Measurements from ENCODE around the gene EXOC2. TPM values are rescaled to one million over a fixed set of nuclear protein-coding genes. Genes with fewer than 3 reads are reported as not detected.
A peak's percentile ranks its signal among the peaks of the same experiment; 100 is the strongest.

The EXOC2 gene
- total RNA-seq, 2 experiments from 2014 or later, result 31.9 to 38.9 TPM

DNA sequence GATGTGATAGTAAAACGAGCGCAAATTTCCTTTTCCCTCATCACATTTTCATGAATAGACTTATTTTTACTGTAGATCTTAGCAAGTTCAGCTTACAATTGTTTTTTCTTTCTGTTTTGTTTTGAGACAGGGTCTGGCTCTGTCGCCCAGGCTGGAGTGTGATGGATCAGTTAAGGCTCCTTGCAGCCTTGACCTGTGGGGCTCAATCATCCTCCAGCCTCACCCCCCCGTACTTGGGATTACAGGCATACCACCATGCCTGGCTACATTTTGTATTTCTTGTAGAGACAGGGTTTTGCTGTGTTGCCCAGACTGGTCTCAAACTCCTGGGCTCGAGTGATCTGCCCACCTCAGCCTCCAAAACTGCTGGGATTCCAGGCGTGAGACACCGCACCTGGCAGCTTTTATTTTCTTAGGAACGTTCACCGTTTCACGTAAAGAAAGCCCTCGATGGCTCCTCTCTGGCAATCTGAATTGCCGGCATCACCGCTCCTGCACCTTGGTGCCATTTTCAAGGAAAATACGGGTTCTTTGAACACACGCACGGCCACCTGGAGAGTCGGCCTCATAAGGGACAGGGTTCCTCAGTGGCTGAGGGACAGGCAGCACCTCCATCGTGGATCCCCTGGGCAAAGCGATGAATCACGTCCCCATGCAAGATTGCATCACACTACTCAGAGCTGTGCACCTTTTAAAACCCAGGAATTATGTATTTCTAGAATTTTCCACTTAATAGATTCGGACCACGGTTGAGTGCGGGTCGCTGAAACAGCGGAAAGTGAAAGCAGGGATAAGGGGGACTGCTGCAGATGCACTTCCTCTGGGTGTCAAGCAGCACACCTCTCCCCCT, 222.7 kb downstream of the EXOC2 start:
- peak overlapping the region; percentile 35 for H3K27ac Mint-ChIP-seq
- H3K4me1 Mint-ChIP-seq, result peaks cover 63% of the 10 kb centered on the region
- no peaks in the 10 kb centered on the region for H3K36me3 Mint-ChIP-seq (ENCODE audit: low read depth)
- DNase-seq (no peak), ATAC-seq (no peak)
- no peak overlapping the region for H3K4me3 Mint-ChIP-seq
- H3K27me3 Mint-ChIP-seq, result peaks cover 9% of the 10 kb centered on the region
- intact Hi-C loops (cut with DNase I, micrococcal nuclease), result no loop called here
- ChIA-PET CTCF (interaction anchor here (0.6 kb wide), 1 partner anchor 113 kb away, joined by 3 read pairs; no protein-coding TSS in a partner anchor), POLR2A (interaction anchor here (0.9 kb wide), 1 partner anchor 67 kb away, joined by 3 read pairs; no protein-coding TSS in a partner anchor)
- no peaks in the 10 kb centered on the region for H3K9me3 Mint-ChIP-seq (ENCODE audit: low read depth)

GRCh38 chr6:467671-468082, 225.3 kb downstream of the EXOC2 start:
- H3K27ac Mint-ChIP-seq, result no peak overlapping the region
- POLR2A ChIA-PET, result interaction anchor here (0.5 to 1.1 kb wide), 5 partner anchors 11 to 74 kb away, joined by 3 read pairs; no protein-coding TSS in a partner anchor
- ATAC-seq (peak; percentile 80), DNase-seq (no peak)
- no peaks in the 10 kb centered on the region for H3K36me3 Mint-ChIP-seq (ENCODE audit: low read depth)
- intact Hi-C loops (cut with DNase I, micrococcal nuclease), result no loop called here
- H3K9me3 Mint-ChIP-seq (ENCODE audit: low read depth), result no peaks in the 10 kb centered on the region
- H3K4me1 Mint-ChIP-seq, result peaks cover 37% of the 10 kb centered on the region
- CTCF ChIA-PET, result interaction anchor here (0.6 to 3.5 kb wide), 3 partner anchors 18 to 228 kb away, joined by 3 to 14 read pairs (median 3); no protein-coding TSS in a partner anchor
- H3K27me3 Mint-ChIP-seq, result peaks cover 11% of the 10 kb centered on the region
- no peak overlapping the region for H3K4me3 Mint-ChIP-seq

DNA sequence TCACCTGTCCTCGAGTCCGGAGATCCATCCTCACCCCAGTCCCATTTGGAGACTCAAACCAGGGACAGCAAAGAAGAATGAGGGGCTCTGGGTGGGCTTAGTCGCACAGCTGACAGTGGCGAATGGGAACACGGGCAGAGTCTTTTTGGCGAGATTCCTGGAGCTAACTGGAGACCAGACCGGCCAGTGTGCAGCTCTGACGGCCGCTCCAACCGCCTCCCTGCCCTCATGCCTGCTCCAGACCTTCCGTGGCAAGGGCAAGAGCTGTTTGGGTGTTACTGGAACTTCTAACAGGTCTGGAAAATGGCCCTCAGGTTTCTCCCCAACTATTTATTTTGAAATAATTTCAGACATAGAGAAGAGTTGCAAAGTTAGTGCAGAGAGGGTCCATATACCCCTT, 225.8 kb downstream of the EXOC2 start:
- ATAC-seq (no peak), DNase-seq (no peak)
- peaks cover 11% of the 10 kb centered on the region for H3K27me3 Mint-ChIP-seq
- no peaks in the 10 kb centered on the region for H3K36me3 Mint-ChIP-seq (ENCODE audit: low read depth)
- peaks cover 37% of the 10 kb centered on the region for H3K4me1 Mint-ChIP-seq
- ChIA-PET POLR2A (interaction anchor here (0.5 to 1.1 kb wide), 2 partner anchors 18 to 35 kb away, joined by 3 read pairs; no protein-coding TSS in a partner anchor), CTCF (interaction anchor here (0.6 to 3.5 kb wide), 3 partner anchors 18 to 28 kb away, joined by 3 to 14 read pairs (median 4); no protein-coding TSS in a partner anchor)
- H3K27ac Mint-ChIP-seq, result no peak overlapping the region
- H3K4me3 Mint-ChIP-seq, result no peak overlapping the region
- H3K9me3 Mint-ChIP-seq (ENCODE audit: low read depth), result no peaks in the 10 kb centered on the region
- intact Hi-C loops (cut with DNase I, micrococcal nuclease), result no loop called here

GRCh38 chr6:466564-466963, 226.4 kb downstream of the EXOC2 start:
- ATAC-seq (no peak), DNase-seq (no peak)
- POLR2A ChIA-PET, result no interaction called here
- no peaks in the 10 kb centered on the region for H3K9me3 Mint-ChIP-seq (ENCODE audit: low read depth)
- H3K4me3 Mint-ChIP-seq, result no peak overlapping the region
- peaks cover 11% of the 10 kb centered on the region for H3K27me3 Mint-ChIP-seq
- no peaks in the 10 kb centered on the region for H3K36me3 Mint-ChIP-seq (ENCODE audit: low read depth)
- H3K27ac Mint-ChIP-seq, result peak overlapping the region; percentile 15
- intact Hi-C loops (cut with DNase I, micrococcal nuclease), result no loop called here
- CTCF ChIA-PET, result interaction anchor here (0.6 to 3.5 kb wide), 3 partner anchors 19 to 29 kb away, joined by 3 to 14 read pairs (median 4); no protein-coding TSS in a partner anchor
- peaks cover 35% of the 10 kb centered on the region for H3K4me1 Mint-ChIP-seq

GRCh38 chr6:465531-466348, 227.2 kb downstream of the EXOC2 start:
- intact Hi-C loops (cut with DNase I, micrococcal nuclease), result no loop called here
- peak overlapping the region; percentile 23 for H3K27ac Mint-ChIP-seq
- H3K9me3 Mint-ChIP-seq (ENCODE audit: low read depth), result no peaks in the 10 kb centered on the region
- ChIA-PET POLR2A (no interaction called here), CTCF (interaction anchor here (1.0 to 3.5 kb wide), 3 partner anchors 19 to 54 kb away, joined by 3 to 14 read pairs (median 3); no protein-coding TSS in a partner anchor)
- peaks cover 11% of the 10 kb centered on the region for H3K27me3 Mint-ChIP-seq
- DNase-seq (no peak), ATAC-seq (no peak)
- no peak overlapping the region for H3K4me3 Mint-ChIP-seq
- H3K4me1 Mint-ChIP-seq, result peaks cover 34% of the 10 kb centered on the region
- no peaks in the 10 kb centered on the region for H3K36me3 Mint-ChIP-seq (ENCODE audit: low read depth)

GRCh38 chr6:456887-457286, 236.1 kb downstream of the EXOC2 start:
- POLR2A ChIA-PET, result no interaction called here
- Mint-ChIP-seq H3K27me3 (no peaks in the 10 kb centered on the region), H3K4me1 (peaks cover 38% of the 10 kb centered on the region), H3K9me3 (ENCODE audit: low read depth) (peaks cover 13% of the 10 kb centered on the region), H3K27ac (no peak overlapping the region), H3K4me3 (no peak overlapping the region), H3K36me3 (ENCODE audit: low read depth) (peaks cover 14% of the 10 kb centered on the region)
- no peak for ATAC-seq
- intact Hi-C loops (cut with DNase I, micrococcal nuclease), result no loop called here
- CTCF ChIA-PET, result no interaction called here
- DNase-seq, result no peak

GRCh38 chr6:456358-456867, 236.5 kb downstream of the EXOC2 start:
- Mint-ChIP-seq H3K4me1 (peaks cover 38% of the 10 kb centered on the region), H3K27ac (no peak overlapping the region), H3K36me3 (ENCODE audit: low read depth) (peaks cover 14% of the 10 kb centered on the region), H3K27me3 (no peaks in the 10 kb centered on the region), H3K4me3 (no peak overlapping the region), H3K9me3 (ENCODE audit: low read depth) (peaks cover 13% of the 10 kb centered on the region)
- no peak for ATAC-seq
- POLR2A ChIA-PET, result no interaction called here
- intact Hi-C loops (cut with DNase I, micrococcal nuclease), result no loop called here
- DNase-seq, result no peak
- CTCF ChIA-PET, result no interaction called here

- peaks cover 14% of the 10 kb centered on the region for H3K36me3 Mint-ChIP-seq (ENCODE audit: low read depth)
- H3K27ac Mint-ChIP-seq, result no peak overlapping the region
- POLR2A ChIA-PET, result no interaction called here
- H3K27me3 Mint-ChIP-seq, result no peaks in the 10 kb centered on the region
- CTCF ChIA-PET, result no interaction called here
- peaks cover 13% of the 10 kb centered on the region for H3K9me3 Mint-ChIP-seq (ENCODE audit: low read depth)
- intact Hi-C loops (cut with DNase I, micrococcal nuclease), result no loop called here
- peaks cover 36% of the 10 kb centered on the region for H3K4me1 Mint-ChIP-seq
- ATAC-seq (no peak), DNase-seq (no peak)
- no peak overlapping the region for H3K4me3 Mint-ChIP-seq
These were observed 237.1 kb downstream of the EXOC2 start for GRCh38 chr6:455835-456234.

- peak overlapping the region; percentile 51 for H3K27ac Mint-ChIP-seq
- peak; percentile 96 for ATAC-seq
- H3K4me3 Mint-ChIP-seq, result no peak overlapping the region
- peaks cover 13% of the 10 kb centered on the region for H3K9me3 Mint-ChIP-seq (ENCODE audit: low read depth)
- H3K4me1 Mint-ChIP-seq, result peaks cover 30% of the 10 kb centered on the region
- intact Hi-C loops (cut with DNase I, micrococcal nuclease), result no loop called here
- ChIA-PET CTCF (no interaction called here), POLR2A (no interaction called here)
- H3K36me3 Mint-ChIP-seq (ENCODE audit: low read depth), result peaks cover 14% of the 10 kb centered on the region
- DNase-seq, result peak; percentile 71
- H3K27me3 Mint-ChIP-seq, result no peaks in the 10 kb centered on the region
These were observed 237.8 kb downstream of the EXOC2 start for GRCh38 chr6:455006-455585.

GRCh38 chr6:454148-454991, 238.6 kb downstream of the EXOC2 start:
- peaks cover 24% of the 10 kb centered on the region for H3K4me1 Mint-ChIP-seq
- ChIA-PET CTCF (no interaction called here), POLR2A (interaction anchor here (0.6 kb wide), 1 partner anchor 30 kb away, joined by 3 read pairs; no protein-coding TSS in a partner anchor)
- no peaks in the 10 kb centered on the region for H3K27me3 Mint-ChIP-seq
- no peak overlapping the region for H3K4me3 Mint-ChIP-seq
- DNase-seq, result no peak
- H3K9me3 Mint-ChIP-seq (ENCODE audit: low read depth), result peaks cover 13% of the 10 kb centered on the region
- intact Hi-C loops (cut with DNase I, micrococcal nuclease), result no loop called here
- H3K36me3 Mint-ChIP-seq (ENCODE audit: low read depth), result peaks cover 16% of the 10 kb centered on the region
- H3K27ac Mint-ChIP-seq, result peak overlapping the region; percentile 51
- ATAC-seq, result peak; percentile 11

Measured in activated CD4-positive, alpha-beta T cell treated with anti-CD3 and anti-CD28 coated beads for 36 hours (primary cell).